Hepatocyte (in vitro differentiated cells): ENCODE measurements around the gene WEE2.

Source experiments
- CTCF ChIP-seq: fragments of 200-600 bp; sonication (generic); IDR thresholded peaks from 2 replicates; pipeline ENCODE4 v1.5.1; 2016; ENCODE audit warnings: antibody characterized with exemption, mild to moderate bottlenecking; ENCODE audit not compliant: poor library complexity
- EZH2phosphoT487 ChIP-seq: fragments of 200-600 bp; sonication (generic); IDR thresholded peaks from one replicate; pipeline ENCODE4 v1.6.1; 2018; ENCODE audit warnings: antibody characterized with exemption, mild to moderate bottlenecking, low read depth, moderate library complexity; ENCODE audit not compliant: unreplicated experiment, severe bottlenecking

- TF ChIP-seq CTCF = no peak
- no peak for TF ChIP-seq EZH2phosphoT487
Observed at GRCh38 chr7:141701489-141702046, 6.6 kb upstream of the WEE2 start.
